GM21381 (cell line): ENCODE data around the gene TXNRD2.

ENCODE experiments used
- ATAC-seq: cut with Tn5 transposase; IDR thresholded peaks from one replicate; pipeline ENCODE4 v1.9.1; 2021; ENCODE audit warnings: mild to moderate bottlenecking, moderate library complexity; ENCODE audit not compliant: unreplicated experiment

Gene TXNRD2

GRCh38 chr22:19879246-19879570, 62.4 kb downstream of the TXNRD2 start:
- ATAC-seq, result no peak

DNA sequence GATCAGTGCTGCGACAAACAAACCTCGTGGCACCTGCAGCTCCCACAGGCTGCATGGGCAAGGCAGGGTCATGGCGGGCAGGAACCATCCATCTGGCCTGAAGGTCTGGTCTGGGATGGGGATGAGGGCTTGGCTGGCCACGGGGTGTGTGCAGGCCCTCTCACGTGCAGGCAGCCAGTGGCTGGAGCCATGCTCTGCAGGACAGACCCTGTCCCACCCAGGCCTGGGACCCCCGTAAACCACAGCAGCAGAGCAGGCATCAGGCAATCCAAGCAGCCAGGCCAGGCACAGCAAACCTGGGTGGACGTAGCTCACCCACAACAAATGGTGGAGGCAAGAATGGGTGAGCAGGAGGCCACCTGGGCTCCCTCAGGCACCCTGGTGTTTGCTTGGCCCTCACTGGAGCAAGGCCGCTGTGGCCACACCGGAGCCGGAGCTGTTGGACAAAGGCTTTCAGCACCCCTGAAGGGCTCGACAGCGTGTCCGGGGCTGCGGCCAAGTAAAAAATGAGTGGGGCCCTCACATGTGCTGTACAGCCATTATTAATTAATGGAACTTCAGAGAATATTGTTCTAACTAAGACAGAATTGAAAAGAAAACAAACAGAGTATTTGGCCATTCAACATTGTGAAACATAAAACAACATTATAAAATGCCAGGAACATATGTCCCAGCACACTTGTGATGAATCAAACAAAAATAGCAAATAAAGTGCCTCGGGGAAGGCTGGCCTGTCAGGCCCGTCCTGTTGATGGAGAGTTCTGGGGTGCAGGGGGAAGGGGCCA, 63.0 kb downstream of the TXNRD2 start:
- ATAC-seq, result no peak

GRCh38 chr22:19877626-19878339, 63.8 kb downstream of the TXNRD2 start:
- no peak for ATAC-seq

DNA sequence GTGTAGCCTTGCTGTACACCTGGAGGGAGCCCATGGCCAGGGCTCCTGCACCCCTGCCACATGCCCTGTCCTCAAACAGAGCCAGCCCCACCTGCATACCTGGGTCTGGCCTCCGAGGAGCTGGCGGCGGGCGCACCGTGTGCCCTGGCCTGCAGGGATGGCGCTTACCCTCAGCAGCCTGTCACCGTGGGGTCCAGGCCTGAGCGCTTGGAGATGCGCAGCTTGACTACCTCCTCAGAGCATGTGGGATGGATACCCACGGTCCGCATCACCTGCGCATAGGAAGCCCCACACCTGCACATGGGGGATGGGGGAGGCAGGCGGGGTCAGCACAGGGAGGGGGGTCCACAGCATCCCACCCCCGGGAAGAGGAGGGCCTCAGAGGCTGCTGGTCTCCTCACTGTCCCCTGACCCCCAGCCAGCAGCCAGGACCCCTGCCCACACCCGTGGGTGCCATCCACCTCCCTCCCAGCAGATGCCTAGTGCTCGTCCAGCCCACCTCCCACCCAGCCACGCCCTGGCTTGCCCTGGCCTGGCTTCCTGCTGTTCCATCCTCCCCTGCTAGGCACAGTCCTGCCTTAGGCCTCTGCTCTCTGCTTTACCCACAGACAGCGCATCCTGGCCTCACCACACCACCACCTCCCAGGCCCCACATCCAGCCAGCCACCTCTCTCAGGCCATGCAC, 64.5 kb downstream of the TXNRD2 start:
- ATAC-seq, result no peak

- no peak for ATAC-seq
Measured at GRCh38 chr22:19876314-19876940, 65.2 kb downstream of the TXNRD2 start.

- no peak for ATAC-seq
Measured at GRCh38 chr22:19875531-19876313, 65.9 kb downstream of the TXNRD2 start.

- no peak for ATAC-seq
Measured at GRCh38 chr22:19875061-19875530, 66.5 kb downstream of the TXNRD2 start.

DNA sequence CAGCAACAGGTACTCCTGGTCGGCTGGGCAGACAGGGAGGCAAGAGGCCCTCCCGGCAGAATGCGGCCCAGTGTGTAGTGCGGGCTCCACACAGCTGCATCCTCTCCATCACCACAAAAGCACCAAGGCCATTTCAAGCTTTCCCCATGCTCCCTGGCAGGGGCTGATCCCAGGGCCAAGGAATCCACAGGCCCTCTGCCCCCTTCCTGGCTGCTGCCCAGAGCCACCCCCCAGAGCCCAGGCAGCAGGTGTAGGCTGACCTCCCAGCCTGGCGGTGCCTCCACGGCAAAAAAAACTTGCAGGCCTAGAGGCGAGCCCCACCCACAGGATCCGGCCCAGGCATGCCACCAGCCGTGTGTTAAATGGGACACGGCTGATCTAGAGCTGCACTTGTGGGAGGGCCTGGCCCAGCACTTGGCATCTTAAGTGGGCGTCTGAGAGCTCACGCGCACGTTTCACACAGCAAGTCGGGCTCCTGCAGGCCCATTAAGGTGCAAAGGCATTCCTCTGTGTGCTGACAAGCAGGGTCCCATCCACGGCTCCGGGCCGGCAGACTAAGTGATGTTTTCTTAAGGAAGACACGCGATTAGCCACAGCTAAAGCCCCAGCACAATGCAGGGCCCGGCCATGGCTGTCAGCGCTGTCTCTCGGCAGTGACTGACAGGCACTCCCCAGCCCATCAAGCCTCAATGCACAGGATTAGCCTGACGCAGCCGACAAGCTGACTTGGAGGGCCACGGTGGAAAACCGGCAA, 67.1 kb downstream of the TXNRD2 start:
- ATAC-seq, result no peak

DNA sequence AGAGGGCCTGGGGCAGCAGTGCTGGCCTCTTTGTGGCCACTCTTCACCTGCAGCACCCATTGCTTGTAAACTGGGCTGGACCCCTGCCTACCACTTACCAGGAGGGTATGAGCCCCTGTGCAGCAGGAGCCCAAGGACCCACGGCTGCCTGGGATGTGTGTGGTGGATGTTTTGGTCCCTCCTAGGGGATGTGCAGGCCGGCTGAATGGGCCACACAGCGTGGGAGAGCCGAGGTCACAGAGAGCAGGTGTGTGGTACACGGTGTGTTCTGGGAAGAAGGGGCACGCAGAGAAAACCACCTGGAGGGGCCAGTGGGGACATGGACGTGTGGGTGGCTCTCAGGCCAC, 67.7 kb downstream of the TXNRD2 start:
- ATAC-seq, result no peak

- ATAC-seq, result no peak
Measured at GRCh38 chr22:19873138-19873959, 68.3 kb downstream of the TXNRD2 start.

- no peak for ATAC-seq
Measured at GRCh38 chr22:19872779-19873137, 68.9 kb downstream of the TXNRD2 start.

- no peak for ATAC-seq
Measured at GRCh38 chr22:19871845-19872778, 69.5 kb downstream of the TXNRD2 start.

DNA sequence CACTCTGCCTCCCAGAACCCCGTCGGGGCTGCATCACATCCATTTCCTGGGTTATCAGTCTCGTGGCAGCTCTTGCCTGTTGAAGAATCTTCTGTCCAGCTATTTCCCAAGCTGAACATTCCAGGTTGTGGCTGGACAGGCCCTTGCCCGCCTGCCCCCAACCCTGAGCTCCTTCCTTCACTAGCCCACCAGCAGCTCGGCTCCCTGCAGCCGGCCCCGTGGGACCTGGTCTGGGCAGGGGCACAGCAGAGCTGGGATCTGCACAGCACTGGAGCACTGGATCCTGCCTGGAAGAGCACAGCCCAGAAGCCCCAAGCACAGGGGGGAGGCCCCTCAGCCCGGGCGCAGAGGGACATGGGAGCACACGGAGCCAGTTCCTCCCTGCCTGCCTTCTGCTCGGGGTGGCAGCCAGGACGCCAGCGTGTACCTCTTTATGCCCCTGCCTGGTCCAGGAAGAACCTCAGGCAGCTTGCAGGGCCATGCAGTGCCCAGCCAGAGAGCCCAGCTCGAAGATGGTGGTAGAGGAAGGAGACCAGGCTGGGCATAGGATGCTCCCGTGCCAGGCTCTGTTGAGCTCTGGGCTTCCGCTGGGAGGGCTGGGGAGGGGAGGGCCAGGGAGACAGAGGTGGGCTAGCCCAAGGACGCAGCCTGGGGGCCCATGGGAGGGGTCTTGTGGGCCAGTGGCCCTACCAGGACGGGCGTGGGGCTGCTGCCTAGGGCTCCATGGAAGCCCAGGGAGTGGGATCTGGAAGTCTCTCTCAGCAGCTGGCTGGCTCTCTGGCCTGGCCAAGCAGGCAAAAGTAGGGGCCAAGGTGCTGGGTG, 70.4 kb downstream of the TXNRD2 start:
- no peak for ATAC-seq

- no peak for ATAC-seq
Measured at GRCh38 chr22:19870153-19871022, 71.2 kb downstream of the TXNRD2 start.

DNA sequence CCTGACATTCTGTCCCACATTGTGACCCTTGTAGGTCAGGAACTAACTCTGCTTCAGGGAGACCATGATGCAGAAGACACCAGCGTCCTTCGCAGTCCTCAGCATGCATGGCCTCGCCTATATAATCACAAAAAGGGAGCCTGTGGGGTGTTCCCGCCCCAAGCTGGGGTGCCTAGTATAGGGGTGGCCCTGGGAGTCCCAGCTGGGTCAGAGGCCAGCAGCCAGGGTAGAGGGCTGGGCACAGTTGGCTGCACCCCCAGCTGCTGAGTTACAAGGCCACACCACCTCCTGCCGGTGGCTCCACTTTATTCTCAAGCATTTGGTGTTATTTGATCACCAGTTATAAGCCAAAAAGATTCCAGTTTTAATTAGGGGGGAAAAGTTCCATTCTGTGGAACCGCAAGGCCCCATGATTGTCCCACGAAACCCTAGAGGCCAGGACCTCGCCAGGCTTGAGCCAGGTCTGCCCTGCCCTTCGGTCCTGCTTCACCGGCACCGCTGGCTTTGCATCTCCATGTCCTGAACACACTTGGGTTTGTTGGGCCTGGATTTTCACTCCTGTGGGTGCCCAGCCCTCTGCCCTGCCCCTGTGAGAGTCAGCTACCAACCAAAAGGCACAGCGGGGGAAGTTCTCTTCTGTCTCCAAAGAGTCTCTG, 72.0 kb downstream of the TXNRD2 start:
- ATAC-seq, result no peak
